Body of pancreas (tissue), 4 donors: ENCODE results near the gene MAP1A.
"Not testable (repeated sequence)": the region's sequence is repeated elsewhere in the genome, so short reads cannot be mapped to it uniquely, and the experiment has no call there.

Experiments
- CTCF ChIP-seq, 7 experiments: fragments of 450-650 bp in 4 of 7; fragments of 200-600 bp in 3 of 7; sonication (generic) in 3 of 7; IDR thresholded peaks; one replicate each; pipeline ENCODE4 v1.5.1; 2016 to 2019; ENCODE audit warnings: antibody characterized with exemption in 7 of 7
- POLR2A ChIP-seq, 3 donors: fragments of 450-650 bp; IDR thresholded peaks; one replicate each; pipeline ENCODE4 v1.6.1; 2016; ENCODE audit warnings: antibody characterized with exemption in 3 of 3, mild to moderate bottlenecking in 2 of 3

- TF ChIP-seq CTCF, POLR2A (IDR thresholded peaks at IDR 0.05): not testable (repeated sequence)
Observed at GRCh38 chr15:43562753-43563152, 45.3 kb downstream of the MAP1A start.
